Measurements from ENCODE around the gene ANKRD55.

DNA sequence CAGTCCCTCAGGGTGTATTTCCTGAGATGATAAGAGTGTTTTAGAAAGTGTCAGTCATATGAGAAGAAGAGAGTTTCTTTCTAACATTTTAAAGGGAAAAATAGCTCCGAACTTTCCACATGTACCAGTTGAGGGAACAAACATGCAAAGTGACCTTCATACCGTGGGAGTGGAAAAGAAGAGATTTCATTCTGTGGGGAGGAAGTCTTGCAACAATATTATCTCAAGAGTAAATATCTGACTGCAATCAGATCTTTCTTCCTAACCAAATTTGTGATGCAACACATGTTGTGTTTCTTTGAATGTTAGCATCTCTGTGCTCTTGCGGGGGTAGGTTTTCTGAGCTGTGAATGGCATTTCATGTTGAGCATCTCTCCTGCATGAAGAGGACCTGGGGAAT is 30.6 kb downstream of the ANKRD55 start:
- no peak for TF ChIP-seq POLR2AphosphoS5 (IDR thresholded peaks at IDR 0.05; ENCODE audit: low read depth, low read length)
- TF ChIP-seq, protein P1, sequence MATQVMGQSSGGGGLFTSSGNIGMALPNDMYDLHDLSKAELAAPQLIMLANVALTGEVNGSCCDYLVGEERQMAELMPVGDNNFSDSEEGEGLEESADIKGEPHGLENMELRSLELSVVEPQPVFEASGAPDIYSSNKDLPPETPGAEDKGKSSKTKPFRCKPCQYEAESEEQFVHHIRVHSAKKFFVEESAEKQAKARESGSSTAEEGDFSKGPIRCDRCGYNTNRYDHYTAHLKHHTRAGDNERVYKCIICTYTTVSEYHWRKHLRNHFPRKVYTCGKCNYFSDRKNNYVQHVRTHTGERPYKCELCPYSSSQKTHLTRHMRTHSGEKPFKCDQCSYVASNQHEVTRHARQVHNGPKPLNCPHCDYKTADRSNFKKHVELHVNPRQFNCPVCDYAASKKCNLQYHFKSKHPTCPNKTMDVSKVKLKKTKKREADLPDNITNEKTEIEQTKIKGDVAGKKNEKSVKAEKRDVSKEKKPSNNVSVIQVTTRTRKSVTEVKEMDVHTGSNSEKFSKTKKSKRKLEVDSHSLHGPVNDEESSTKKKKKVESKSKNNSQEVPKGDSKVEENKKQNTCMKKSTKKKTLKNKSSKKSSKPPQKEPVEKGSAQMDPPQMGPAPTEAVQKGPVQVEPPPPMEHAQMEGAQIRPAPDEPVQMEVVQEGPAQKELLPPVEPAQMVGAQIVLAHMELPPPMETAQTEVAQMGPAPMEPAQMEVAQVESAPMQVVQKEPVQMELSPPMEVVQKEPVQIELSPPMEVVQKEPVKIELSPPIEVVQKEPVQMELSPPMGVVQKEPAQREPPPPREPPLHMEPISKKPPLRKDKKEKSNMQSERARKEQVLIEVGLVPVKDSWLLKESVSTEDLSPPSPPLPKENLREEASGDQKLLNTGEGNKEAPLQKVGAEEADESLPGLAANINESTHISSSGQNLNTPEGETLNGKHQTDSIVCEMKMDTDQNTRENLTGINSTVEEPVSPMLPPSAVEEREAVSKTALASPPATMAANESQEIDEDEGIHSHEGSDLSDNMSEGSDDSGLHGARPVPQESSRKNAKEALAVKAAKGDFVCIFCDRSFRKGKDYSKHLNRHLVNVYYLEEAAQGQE (IDR thresholded peaks at IDR 0.05; ENCODE audit: insufficient read depth in 1 of 2, low read depth in 2 of 2, low read length in 2 of 2) = no peak
- no peak for TF ChIP-seq TAF1 (IDR thresholded peaks at IDR 0.05; ENCODE audit: borderline replicate concordance, insufficient read depth, low read length)
